ENCODE data around the gene ZSWIM8. TPM values are rescaled to one million over a fixed set of nuclear protein-coding genes. Genes with fewer than 3 reads are reported as not detected.

ZSWIM8 gene
- total and polyA plus RNA-seq, 10 of the 15 experiments (the other 5 are each of a cell fraction or from before 2014, with no cell fraction given): 7.8 to 47.1 (median 23.6) TPM

- TF ChIP-seq ZNF592 (IDR thresholded peaks at IDR 0.05): no peak
- 0 out of 2 replicates have a peak, but pooled peaks have one; percentile 48 for TF ChIP-seq SIN3A (IDR thresholded peaks at IDR 0.05; ENCODE audit: low read depth, low read length)
- 0 out of 2 replicates have a peak, but pooled peaks have one; percentile 6 for TF ChIP-seq NR2C1 (IDR thresholded peaks at IDR 0.05)
- no peak for TF ChIP-seq IRF5 (IDR thresholded peaks at IDR 0.05; ENCODE audit: borderline replicate concordance)
- no peak for TF ChIP-seq KLF5 (IDR thresholded peaks at IDR 0.05; ENCODE audit: partially characterized antibody)
- TF ChIP-seq EP300 (IDR thresholded peaks at IDR 0.05; ENCODE audit: borderline replicate concordance in 1 of 2, control insufficient read depth in 1 of 2, low read depth in 2 of 2, low read length in 2 of 2): 0 out of 4 replicates have a peak, but pooled peaks of 1 of the 2 experiments have one; percentile 10
- no peak for TF ChIP-seq KAT2A (conservative IDR thresholded peaks at IDR 0.05; ENCODE audit: control insufficient read depth, low read depth, low read length)
- TF ChIP-seq ZNF217 (IDR thresholded peaks at IDR 0.05): peak; percentile 33; the same call in 1 of the 2 replicates
- TF ChIP-seq YBX1 (IDR thresholded peaks at IDR 0.05): no peak
- TF ChIP-seq SREBF2 (IDR thresholded peaks at IDR 0.05; ENCODE audit: low read length): no peak
- TF ChIP-seq BHLHE40 (IDR thresholded peaks at IDR 0.05; ENCODE audit: borderline replicate concordance in 1 of 2, low read depth in 2 of 2, low read length in 1 of 2): peak; percentile 58 to 70; a peak in 3 of 4 replicates
- no peak for TF ChIP-seq ZBTB4 (CRISPR knock-in tag; IDR thresholded peaks at IDR 0.05)
- peak in 1 of 3 experiments; percentile 13; a peak in 2 of 6 replicates for TF ChIP-seq CTCF (IDR thresholded peaks at IDR 0.05 in 2 of 3, conservative IDR thresholded peaks at IDR 0.05 in 1 of 3; ENCODE audit: control insufficient read depth in 2 of 3, extremely low read depth in 1 of 3, insufficient read depth in 1 of 3, low read depth in 3 of 3, low read length in 3 of 3)
- TF ChIP-seq TCF3 (IDR thresholded peaks at IDR 0.05; ENCODE audit: borderline replicate concordance, insufficient read depth, low read depth, low read length): peak; percentile 69; the same call in 1 of the 2 replicates
- TF ChIP-seq EED (IDR thresholded peaks at IDR 0.05; ENCODE audit: low read depth): peak; percentile 60; the same call in 1 of the 2 replicates
- TF ChIP-seq SIX5 (IDR thresholded peaks at IDR 0.05; ENCODE audit: low read depth, low read length, severe bottlenecking): no peak
Measured at GRCh38 chr10:73772281-73773151, 12.9 kb upstream of the ZSWIM8 start (continued).

All from GM12878 (cell line).